Ascending aorta (tissue), 2 donors: ENCODE data around the gene AEN. TPM values are rescaled to one million over a fixed set of nuclear protein-coding genes. Genes with fewer than 3 reads are reported as not detected.
"Not testable (repeated sequence)": the region's sequence is repeated elsewhere in the genome, so short reads cannot be mapped to it uniquely, and the experiment has no call there.

Experiments
- DNase-seq, 2 donors: peaks; one replicate each; pipeline ENCODE4 v3.0.0-alpha.2; 2019; ENCODE audit warnings: low spot score in 2 of 2
- H3K27ac ChIP-seq, 2 donors: fragments of 200-600 bp; sonication (generic); one replicate each; pipeline ENCODE4 v1.5.1; 2016 to 2017; ENCODE audit warnings: mild to moderate bottlenecking in 1 of 2
- H3K27me3 ChIP-seq: fragments of 200-600 bp; sonication (generic); one replicate; pipeline ENCODE4 v1.5.1; 2017
- H3K36me3 ChIP-seq, 2 donors: fragments of 200-600 bp; sonication (generic); one replicate each; pipeline ENCODE4 v1.5.1; 2016
- H3K4me1 ChIP-seq, 2 donors: fragments of 200-600 bp; sonication (generic); one replicate each; pipeline ENCODE4 v1.5.1; 2016 to 2017; ENCODE audit warnings: mild to moderate bottlenecking in 1 of 2
- H3K4me3 ChIP-seq, 2 donors: fragments of 200-600 bp; sonication (generic); one replicate each; pipeline ENCODE4 v1.5.1; 2016 to 2017; ENCODE audit warnings: mild to moderate bottlenecking in 1 of 2
- H3K9me3 ChIP-seq, 2 donors: fragments of 200-600 bp; sonication (generic); one replicate each; pipeline ENCODE4 v1.5.1; 2016
- intact Hi-C: fragments of 100-400 bp; cut with DNase I; formaldehyde crosslinking; loops from one replicate; pipeline ENCODE4 v1.15.1; 2023
- total RNA-seq: library from RNA; depleted of rRNA; stranded (reverse); fragments of >200 nt; gene quantifications from one replicate; pipeline ENCODE4 v1.1.0, GENCODE V29; 2016
- TF ChIP-seq, protein P1 (sequence below), 3 experiments: fragments of 200-600 bp in 2 of 3; fragments of 450-650 bp in 1 of 3; sonication (generic) in 2 of 3; IDR thresholded peaks; one replicate each; pipeline ENCODE4 v1.5.1; 2016 to 2019; ENCODE audit warnings: antibody characterized with exemption in 3 of 3, mild to moderate bottlenecking in 1 of 3, moderate library complexity in 1 of 3

AEN gene
- total RNA-seq, 1 donor from 2014 or later: 13.5 TPM

DNA sequence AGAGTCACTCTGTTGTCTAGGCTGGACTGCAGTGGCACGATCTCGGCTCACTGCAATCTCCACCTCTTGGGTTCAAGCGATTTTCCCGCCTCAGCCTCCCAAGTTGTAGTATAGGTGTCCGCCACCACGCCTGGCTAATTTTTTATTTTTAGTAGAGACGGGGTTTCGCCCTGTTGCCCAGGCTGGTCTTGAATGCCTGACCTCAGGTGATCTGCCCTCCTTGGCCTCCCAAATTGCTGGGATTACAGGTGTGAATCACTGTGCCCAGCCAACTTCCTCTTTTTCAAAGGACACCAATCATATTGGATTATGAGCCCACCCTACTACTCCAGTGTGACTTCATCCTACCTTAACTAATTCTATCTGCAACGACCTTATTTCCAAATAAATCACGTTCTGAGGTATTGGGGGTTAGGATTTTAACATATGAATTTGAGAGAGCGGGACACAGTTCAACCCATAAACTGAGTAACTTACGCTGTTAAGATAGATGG is 20.9 kb downstream of the AEN start:
- intact Hi-C loops: no loop called here
- TF ChIP-seq, protein P1, sequence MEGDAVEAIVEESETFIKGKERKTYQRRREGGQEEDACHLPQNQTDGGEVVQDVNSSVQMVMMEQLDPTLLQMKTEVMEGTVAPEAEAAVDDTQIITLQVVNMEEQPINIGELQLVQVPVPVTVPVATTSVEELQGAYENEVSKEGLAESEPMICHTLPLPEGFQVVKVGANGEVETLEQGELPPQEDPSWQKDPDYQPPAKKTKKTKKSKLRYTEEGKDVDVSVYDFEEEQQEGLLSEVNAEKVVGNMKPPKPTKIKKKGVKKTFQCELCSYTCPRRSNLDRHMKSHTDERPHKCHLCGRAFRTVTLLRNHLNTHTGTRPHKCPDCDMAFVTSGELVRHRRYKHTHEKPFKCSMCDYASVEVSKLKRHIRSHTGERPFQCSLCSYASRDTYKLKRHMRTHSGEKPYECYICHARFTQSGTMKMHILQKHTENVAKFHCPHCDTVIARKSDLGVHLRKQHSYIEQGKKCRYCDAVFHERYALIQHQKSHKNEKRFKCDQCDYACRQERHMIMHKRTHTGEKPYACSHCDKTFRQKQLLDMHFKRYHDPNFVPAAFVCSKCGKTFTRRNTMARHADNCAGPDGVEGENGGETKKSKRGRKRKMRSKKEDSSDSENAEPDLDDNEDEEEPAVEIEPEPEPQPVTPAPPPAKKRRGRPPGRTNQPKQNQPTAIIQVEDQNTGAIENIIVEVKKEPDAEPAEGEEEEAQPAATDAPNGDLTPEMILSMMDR (IDR thresholded peaks at IDR 0.05): no peak

DNA sequence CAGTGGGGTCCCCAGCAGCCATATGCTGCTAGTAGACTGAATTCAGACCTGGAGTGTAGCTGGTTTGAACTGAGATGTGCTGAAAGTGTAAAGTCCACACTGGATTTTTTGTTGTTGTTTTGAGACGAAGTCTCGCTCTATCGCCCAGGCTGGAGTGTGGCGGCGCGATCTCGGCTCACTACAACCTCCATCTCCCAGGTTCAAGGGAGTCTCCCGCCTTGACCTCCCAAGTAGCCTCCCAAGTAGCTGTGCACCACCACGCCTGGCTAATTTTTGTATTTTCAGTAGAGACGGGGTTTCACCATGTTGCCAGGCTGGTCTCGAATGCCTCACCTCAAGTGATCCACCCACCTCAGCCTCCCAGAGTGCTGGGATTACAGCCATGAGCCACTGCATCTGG is 21.4 kb downstream of the AEN start:
- H3K9me3 ChIP-seq, H3K4me3 ChIP-seq, intact Hi-C loops, H3K36me3 ChIP-seq, H3K27ac ChIP-seq, H3K27me3 ChIP-seq: not testable (repeated sequence)
- peak in 1 of 2 donors; percentile 3 for DNase-seq
- peaks cover 0 to 15% of the 10 kb centered on the region in 2 donors for H3K4me1 ChIP-seq

More for the DNA sequence above, 20.9 kb downstream of the AEN start:
- Histone ChIP-seq H3K9me3 (no peaks in the 10 kb centered on the region), H3K27ac (no peak overlapping the region), H3K4me3 (no peak overlapping the region), H3K4me1 (peaks cover 0 to 15% of the 10 kb centered on the region in 2 donors), H3K36me3 (no peaks in the 10 kb centered on the region), H3K27me3 (no peaks in the 10 kb centered on the region)
- DNase-seq: no peak

DNA sequence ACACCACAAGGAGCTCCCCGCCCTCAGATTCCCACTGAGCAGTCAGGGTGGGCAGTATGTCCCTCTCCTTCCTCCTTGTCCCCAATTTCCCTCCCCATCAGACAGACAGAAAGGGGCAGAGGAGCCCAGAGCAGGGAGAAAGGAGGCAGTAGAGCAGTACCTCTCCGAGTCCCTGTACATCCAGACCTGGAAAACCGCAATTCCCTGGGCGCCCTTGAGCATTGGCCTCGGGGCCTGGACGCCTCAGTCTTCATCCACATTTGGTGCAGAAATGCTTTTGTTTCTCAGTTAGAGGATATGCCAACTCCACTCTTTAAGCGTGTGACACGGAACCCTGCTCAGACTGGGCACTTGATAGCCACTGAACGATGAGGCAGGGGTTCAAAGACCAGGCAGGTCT is 23.6 kb downstream of the AEN start:
- no peaks in the 10 kb centered on the region for H3K36me3 ChIP-seq
- no peaks in the 10 kb centered on the region for H3K27me3 ChIP-seq
- intact Hi-C loops: no loop called here
- no peak overlapping the region for H3K4me3 ChIP-seq
- DNase-seq: peak; percentile 2 to 27
- H3K9me3 ChIP-seq: no peaks in the 10 kb centered on the region
- H3K4me1 ChIP-seq: no peaks in the 10 kb centered on the region
- TF ChIP-seq, protein P1 (IDR thresholded peaks at IDR 0.05): no peak
- no peak overlapping the region for H3K27ac ChIP-seq

DNA sequence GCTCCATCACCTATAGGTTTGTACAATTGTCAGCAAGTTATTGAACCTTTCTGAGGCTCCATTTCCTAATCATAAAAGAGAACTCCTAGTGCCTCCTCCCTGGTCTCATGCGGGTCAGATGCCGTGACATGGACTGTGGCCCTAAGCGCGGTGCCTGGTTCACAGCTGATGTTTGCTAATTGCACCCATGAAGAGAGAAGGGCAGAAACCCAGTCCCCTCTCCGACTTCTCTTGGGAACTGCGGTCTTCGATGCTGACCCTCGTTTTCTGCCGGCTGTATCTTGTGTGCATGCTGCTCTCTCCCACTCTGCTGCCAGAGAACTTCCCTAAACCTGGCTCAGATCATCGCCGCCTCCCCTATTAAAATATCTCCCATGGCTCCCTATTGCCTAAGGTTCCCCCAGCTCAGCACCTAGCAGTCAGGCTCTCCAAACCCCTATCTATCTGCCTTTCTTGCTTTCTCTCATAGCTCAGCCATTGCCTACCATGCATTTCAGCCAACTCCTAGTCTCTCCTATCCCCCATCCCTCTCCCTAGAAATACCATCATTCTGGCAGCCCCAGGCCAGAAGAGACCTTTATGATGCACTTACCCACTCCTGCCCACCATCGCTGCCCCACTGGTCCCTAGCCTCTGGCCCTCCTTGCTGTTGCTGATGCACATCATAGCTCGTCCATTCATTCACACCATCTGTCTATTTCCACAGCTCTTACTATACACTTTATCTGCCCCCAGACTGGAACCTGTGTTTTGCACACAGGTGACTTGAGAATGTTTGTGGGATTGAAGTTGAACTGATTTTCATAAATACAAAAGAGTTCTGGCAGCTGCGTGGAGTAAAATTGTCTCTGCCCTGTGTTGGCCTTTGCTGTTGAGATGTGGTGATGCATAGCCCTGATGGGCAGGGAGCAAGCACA is 24.3 kb downstream of the AEN start:
- Histone ChIP-seq H3K4me3 (no peak overlapping the region), H3K36me3 (no peaks in the 10 kb centered on the region), H3K27ac (no peak overlapping the region), H3K27me3 (no peaks in the 10 kb centered on the region), H3K9me3 (no peaks in the 10 kb centered on the region), H3K4me1 (no peaks in the 10 kb centered on the region)
- intact Hi-C loops: no loop called here
- peak; percentile 2 to 31 for DNase-seq
- TF ChIP-seq, protein P1 (IDR thresholded peaks at IDR 0.05): no peak

DNA sequence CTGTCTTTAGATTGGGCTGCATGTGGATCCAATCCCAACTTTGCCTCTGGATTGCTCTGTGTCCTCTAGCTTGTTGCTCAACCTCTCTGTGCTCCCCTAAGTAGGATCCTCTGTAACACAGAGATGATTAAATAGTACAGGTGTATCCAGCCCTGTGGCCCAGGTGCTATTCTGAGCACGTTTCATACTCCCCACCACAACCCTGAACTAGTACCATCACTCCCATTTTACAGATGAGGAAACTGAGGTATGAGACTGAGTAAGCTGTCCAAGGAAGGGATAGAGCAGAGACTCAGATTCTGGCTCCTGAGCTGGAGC is 24.9 kb downstream of the AEN start:
- no peak for DNase-seq
- H3K9me3 ChIP-seq: no peaks in the 10 kb centered on the region
- intact Hi-C loops: no loop called here
- H3K27ac ChIP-seq: no peak overlapping the region
- no peaks in the 10 kb centered on the region for H3K36me3 ChIP-seq
- no peaks in the 10 kb centered on the region for H3K27me3 ChIP-seq
- TF ChIP-seq, protein P1 (IDR thresholded peaks at IDR 0.05): no peak
- H3K4me1 ChIP-seq: no peaks in the 10 kb centered on the region
- H3K4me3 ChIP-seq: no peak overlapping the region

DNA sequence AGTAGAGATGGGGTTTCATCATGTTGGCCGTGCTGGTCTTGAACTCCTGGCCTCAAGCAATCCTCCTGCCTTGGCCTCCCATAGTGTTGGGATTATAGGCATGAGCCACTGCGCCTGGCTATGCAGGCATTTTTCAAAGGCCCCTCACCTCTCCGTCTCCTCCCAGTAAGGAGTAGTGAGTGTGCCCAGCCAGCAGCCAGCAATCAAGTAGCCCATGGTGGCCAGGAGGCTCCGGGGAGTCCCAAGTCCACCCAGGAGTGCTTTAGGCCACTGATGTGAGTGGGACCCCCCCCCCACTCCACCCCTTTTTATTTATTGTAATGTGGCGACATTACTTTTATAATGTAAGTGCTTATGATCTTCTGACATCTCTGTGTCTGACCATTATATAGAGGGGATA is 25.8 kb downstream of the AEN start:
- no peak for DNase-seq
- Histone ChIP-seq H3K4me1 (no peaks in the 10 kb centered on the region), H3K27ac (no peak overlapping the region), H3K9me3 (no peaks in the 10 kb centered on the region), H3K36me3 (no peaks in the 10 kb centered on the region), H3K4me3 (no peak overlapping the region), H3K27me3 (no peaks in the 10 kb centered on the region)
- TF ChIP-seq, protein P1 (IDR thresholded peaks at IDR 0.05): no peak
- intact Hi-C loops: no loop called here
